ENCODE results near the gene PLEKHJ1.
A peak's percentile ranks its signal among the peaks of the same experiment; 100 is the strongest.

PLEKHJ1 gene

DNA sequence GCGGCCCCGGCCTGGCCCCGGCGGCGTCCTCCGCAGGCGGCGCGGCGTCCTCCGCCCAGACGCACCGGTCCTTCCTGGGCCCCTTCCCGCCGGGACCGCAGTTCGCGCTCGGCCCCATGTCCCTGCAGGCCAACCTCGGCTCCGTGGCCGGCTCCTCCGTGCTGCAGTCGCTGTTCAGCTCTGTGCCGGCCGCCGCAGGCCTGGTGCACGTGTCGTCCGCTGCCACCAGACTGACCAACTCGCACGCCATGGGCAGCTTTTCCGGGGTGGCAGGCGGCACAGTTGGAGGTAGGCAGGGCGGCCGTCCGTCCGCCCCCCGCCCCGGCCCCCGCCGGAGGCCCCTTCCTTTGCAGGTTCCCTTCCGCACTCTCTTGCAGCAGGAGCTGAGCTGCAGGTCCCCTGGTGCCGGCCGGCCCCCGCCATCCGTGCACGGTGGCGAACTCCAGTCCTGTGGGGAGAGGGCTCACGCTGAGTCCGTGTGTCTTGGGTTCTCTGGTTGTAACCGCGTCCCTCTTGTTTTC lies 9.2 kb downstream of the PLEKHJ1 start:
- Histone ChIP-seq H3K4me3 (ENCODE audit: low read length) (no peak overlapping the region), H2AFZ (ENCODE audit: low read depth, low read length) (no peak overlapping the region), H3K36me3 (replicated peaks; ENCODE audit: low read depth, low read length) (peaks cover 60% of the 10 kb centered on the region), H3K27ac (ENCODE audit: low read length) (no peak overlapping the region), H3K9ac (ENCODE audit: low read length) (no peak overlapping the region), H3K4me1 (ENCODE audit: low read length) (peaks cover 14% of the 10 kb centered on the region), H3K9me3 (ENCODE audit: insufficient read depth, low read length) (no peaks in the 10 kb centered on the region), H4K20me1 (ENCODE audit: insufficient read depth, low read length) (peaks cover 28% of the 10 kb centered on the region), H3K4me2 (ENCODE audit: low read length) (peak overlapping the region; percentile 65), H3K27me3 (ENCODE audit: low read depth, low read length) (no peaks in the 10 kb centered on the region), H3K79me2 (ENCODE audit: low read length) (peaks cover 3% of the 10 kb centered on the region; the same call in 1 of the 2 replicates)
- no peak for TF ChIP-seq EZH2phosphoT487 (IDR thresholded peaks at IDR 0.05; ENCODE audit: low read depth)
- TF ChIP-seq, protein P1, sequence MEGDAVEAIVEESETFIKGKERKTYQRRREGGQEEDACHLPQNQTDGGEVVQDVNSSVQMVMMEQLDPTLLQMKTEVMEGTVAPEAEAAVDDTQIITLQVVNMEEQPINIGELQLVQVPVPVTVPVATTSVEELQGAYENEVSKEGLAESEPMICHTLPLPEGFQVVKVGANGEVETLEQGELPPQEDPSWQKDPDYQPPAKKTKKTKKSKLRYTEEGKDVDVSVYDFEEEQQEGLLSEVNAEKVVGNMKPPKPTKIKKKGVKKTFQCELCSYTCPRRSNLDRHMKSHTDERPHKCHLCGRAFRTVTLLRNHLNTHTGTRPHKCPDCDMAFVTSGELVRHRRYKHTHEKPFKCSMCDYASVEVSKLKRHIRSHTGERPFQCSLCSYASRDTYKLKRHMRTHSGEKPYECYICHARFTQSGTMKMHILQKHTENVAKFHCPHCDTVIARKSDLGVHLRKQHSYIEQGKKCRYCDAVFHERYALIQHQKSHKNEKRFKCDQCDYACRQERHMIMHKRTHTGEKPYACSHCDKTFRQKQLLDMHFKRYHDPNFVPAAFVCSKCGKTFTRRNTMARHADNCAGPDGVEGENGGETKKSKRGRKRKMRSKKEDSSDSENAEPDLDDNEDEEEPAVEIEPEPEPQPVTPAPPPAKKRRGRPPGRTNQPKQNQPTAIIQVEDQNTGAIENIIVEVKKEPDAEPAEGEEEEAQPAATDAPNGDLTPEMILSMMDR (IDR thresholded peaks at IDR 0.05; ENCODE audit: low read depth, low read length): no peak

DNA sequence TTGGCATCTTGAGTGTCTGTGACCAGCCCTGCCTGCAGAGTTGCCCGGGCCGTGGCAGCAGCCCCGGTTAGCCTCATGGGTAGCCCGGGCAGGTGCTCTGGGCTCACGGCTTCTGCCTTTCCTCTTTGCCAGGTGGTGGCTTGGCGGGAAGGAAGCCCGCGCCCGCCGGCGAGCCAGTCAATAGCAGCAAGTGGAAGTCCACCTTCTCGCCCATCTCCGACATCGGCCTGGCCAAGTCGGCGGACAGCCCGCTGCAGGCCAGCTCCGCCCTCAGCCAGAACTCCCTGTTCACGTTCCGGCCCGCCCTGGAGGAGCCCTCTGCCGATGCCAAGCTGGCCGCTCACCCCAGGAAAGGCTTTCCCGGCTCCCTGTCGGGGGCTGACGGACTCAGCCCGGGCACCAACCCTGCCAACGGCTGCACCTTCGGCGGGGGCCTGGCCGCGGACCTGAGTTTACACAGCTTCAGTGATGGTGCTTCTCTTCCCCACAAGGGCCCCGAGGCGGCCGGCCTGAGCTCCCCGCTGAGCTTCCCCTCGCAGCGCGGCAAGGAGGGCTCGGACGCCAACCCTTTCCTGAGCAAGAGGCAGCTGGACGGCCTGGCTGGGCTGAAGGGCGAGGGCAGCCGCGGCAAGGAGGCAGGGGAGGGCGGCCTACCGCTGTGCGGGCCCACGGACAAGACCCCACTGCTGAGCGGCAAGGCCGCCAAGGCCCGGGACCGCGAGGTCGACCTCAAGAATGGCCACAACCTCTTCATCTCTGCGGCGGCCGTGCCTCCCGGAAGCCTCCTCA lies 9.9 kb downstream of the PLEKHJ1 start:
- no peak overlapping the region for H3K27ac ChIP-seq (ENCODE audit: low read length)
- no peak overlapping the region for H3K9ac ChIP-seq (ENCODE audit: low read length)
- peaks cover 28% of the 10 kb centered on the region for H4K20me1 ChIP-seq (ENCODE audit: insufficient read depth, low read length)
- H3K4me2 ChIP-seq (ENCODE audit: low read length): no peak overlapping the region
- H3K4me3 ChIP-seq (ENCODE audit: low read length): no peak overlapping the region
- no peaks in the 10 kb centered on the region for H3K27me3 ChIP-seq (ENCODE audit: low read depth, low read length)
- H3K4me1 ChIP-seq (ENCODE audit: low read length): peaks cover 14% of the 10 kb centered on the region
- H3K79me2 ChIP-seq (ENCODE audit: low read length): peaks cover 3% of the 10 kb centered on the region; the same call in 1 of the 2 replicates
- TF ChIP-seq, protein P1 (IDR thresholded peaks at IDR 0.05; ENCODE audit: low read depth, low read length): no peak
- TF ChIP-seq EZH2phosphoT487 (IDR thresholded peaks at IDR 0.05; ENCODE audit: low read depth): no peak
- peaks cover 60% of the 10 kb centered on the region for H3K36me3 ChIP-seq (replicated peaks; ENCODE audit: low read depth, low read length)
- H3K9me3 ChIP-seq (ENCODE audit: insufficient read depth, low read length): no peaks in the 10 kb centered on the region
- no peak overlapping the region for H2AFZ ChIP-seq (ENCODE audit: low read depth, low read length)

DNA sequence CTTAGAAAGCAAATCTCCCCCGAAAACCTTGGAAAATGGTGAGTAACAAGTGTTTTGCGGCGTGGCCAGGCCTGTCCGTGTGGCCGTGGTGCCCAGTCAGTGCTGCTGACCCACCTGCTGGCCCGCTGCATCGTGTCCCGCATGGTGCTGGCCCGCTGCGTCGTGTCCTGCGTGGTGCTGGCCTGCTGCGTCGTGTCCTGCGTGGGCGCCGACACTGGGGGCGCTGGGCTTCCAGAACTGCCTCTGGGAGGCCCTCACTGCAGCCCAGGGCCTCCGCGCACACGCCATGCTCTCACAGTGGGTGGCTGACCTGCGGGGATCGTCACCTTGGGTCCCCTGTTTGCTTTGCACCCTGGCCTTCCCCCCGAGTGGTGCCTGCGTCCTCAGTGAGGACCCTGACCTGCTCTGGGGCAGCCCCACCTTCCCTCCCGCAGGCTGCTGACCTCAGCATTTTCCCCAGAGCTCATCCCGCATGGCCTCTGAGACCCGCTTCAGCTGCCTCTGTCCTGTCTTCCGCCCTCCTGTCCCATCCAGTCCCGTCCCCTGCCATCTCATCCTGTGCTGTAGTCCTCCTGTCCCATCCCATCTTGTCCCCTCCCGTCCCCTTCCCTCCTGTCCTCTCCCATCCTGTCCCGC lies 10.6 kb downstream of the PLEKHJ1 start:
- Histone ChIP-seq H3K79me2 (ENCODE audit: low read length) (peaks cover 3% of the 10 kb centered on the region; the same call in 1 of the 2 replicates), H3K4me2 (ENCODE audit: low read length) (no peak overlapping the region), H3K4me3 (ENCODE audit: low read length) (no peak overlapping the region), H3K9ac (ENCODE audit: low read length) (no peak overlapping the region), H3K9me3 (ENCODE audit: insufficient read depth, low read length) (no peaks in the 10 kb centered on the region), H3K4me1 (ENCODE audit: low read length) (peaks cover 14% of the 10 kb centered on the region), H3K36me3 (replicated peaks; ENCODE audit: low read depth, low read length) (peaks cover 57% of the 10 kb centered on the region), H3K27ac (ENCODE audit: low read length) (no peak overlapping the region), H3K27me3 (ENCODE audit: low read depth, low read length) (no peaks in the 10 kb centered on the region), H2AFZ (ENCODE audit: low read depth, low read length) (no peak overlapping the region), H4K20me1 (ENCODE audit: insufficient read depth, low read length) (peaks cover 28% of the 10 kb centered on the region)
- TF ChIP-seq, protein P1 (IDR thresholded peaks at IDR 0.05; ENCODE audit: low read depth, low read length): no peak
- TF ChIP-seq EZH2phosphoT487 (IDR thresholded peaks at IDR 0.05; ENCODE audit: low read depth): no peak

DNA sequence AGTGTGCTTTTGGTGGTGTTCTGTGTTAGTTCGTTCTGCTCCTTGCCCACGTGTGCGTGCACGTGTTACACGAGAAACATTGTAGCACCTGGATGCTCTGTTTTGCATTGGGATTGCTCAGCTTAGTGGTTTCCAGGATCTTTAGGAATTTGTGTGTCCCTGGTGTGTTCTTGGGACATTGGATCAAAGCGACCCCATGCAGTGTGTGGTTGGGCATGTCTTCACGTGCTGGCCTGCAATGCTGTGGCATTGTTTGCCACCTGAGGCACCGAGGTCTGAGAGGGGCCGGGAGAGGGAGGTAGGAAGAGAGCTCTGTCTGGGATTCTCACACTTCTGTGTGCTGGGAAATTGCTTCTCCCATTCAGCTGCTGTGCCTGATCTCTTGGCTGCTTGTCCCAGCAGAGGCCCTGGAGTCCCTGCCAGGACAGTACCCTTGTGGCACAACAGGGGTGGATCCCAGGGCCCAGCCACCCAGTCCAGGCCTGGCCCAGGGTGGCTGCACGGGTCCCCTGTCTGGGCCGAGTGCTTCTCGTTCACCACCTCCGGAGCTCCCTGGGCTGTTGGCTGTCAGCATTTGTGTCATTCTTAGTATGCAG lies 11.3 kb downstream of the PLEKHJ1 start:
- Histone ChIP-seq H3K9ac (ENCODE audit: low read length) (no peak overlapping the region), H3K27me3 (ENCODE audit: low read depth, low read length) (no peaks in the 10 kb centered on the region), H2AFZ (ENCODE audit: low read depth, low read length) (no peak overlapping the region), H4K20me1 (ENCODE audit: insufficient read depth, low read length) (peaks cover 28% of the 10 kb centered on the region), H3K9me3 (ENCODE audit: insufficient read depth, low read length) (no peaks in the 10 kb centered on the region), H3K27ac (ENCODE audit: low read length) (no peak overlapping the region), H3K4me2 (ENCODE audit: low read length) (no peak overlapping the region), H3K4me3 (ENCODE audit: low read length) (no peak overlapping the region), H3K36me3 (replicated peaks; ENCODE audit: low read depth, low read length) (peaks cover 57% of the 10 kb centered on the region), H3K79me2 (ENCODE audit: low read length) (peaks cover 3% of the 10 kb centered on the region; the same call in 1 of the 2 replicates), H3K4me1 (ENCODE audit: low read length) (peaks cover 14% of the 10 kb centered on the region)
- TF ChIP-seq, protein P1 (IDR thresholded peaks at IDR 0.05; ENCODE audit: low read depth, low read length): no peak
- TF ChIP-seq EZH2phosphoT487 (IDR thresholded peaks at IDR 0.05; ENCODE audit: low read depth): no peak
